ENCODE data around the gene ANKS1B. TPM values are rescaled to one million over a fixed set of nuclear protein-coding genes. Genes with fewer than 3 reads are reported as not detected.
"Not testable (repeated sequence)": the region's sequence is repeated elsewhere in the genome, so short reads cannot be mapped to it uniquely, and the experiment has no call there.

The ANKS1B gene
- total RNA-seq, 1 experiment from 2014 or later, result 9.7 TPM

- in situ Hi-C loops (cut with HindIII; ENCODE audit: low pct_unique_long_range_greater_than_20kb, low sequenced_read_pairs) (no loop called here), intact Hi-C loops (cut with micrococcal nuclease; ENCODE audit: unreplicated experiment) (no loop called here)
- Histone ChIP-seq H3K27ac (ENCODE audit: low read length) (no peak overlapping the region), H3K27me3 (ENCODE audit: control insufficient read depth, insufficient read depth, low read length) (no peaks in the 10 kb centered on the region), H3K36me3 (ENCODE audit: control insufficient read depth, insufficient read depth, low read length) (no peaks in the 10 kb centered on the region), H3K4me1 (ENCODE audit: control insufficient read depth, insufficient read depth, low read length) (no peaks in the 10 kb centered on the region), H3K4me3 (ENCODE audit: low read depth in 2 of 2, low read length in 2 of 2) (no peak overlapping the region), H3K9me3 (ENCODE audit: control insufficient read depth, insufficient read depth, low read depth, low read length) (no peaks in the 10 kb centered on the region)
- no peak for TF ChIP-seq POLR2AphosphoS5 (IDR thresholded peaks at IDR 0.05; ENCODE audit: low read depth, low read length)
- no peak for TF ChIP-seq SIN3A (IDR thresholded peaks at IDR 0.05; ENCODE audit: borderline replicate concordance, insufficient read depth, low read depth, low read length)
- no peak for TF ChIP-seq CTCF (IDR thresholded peaks at IDR 0.05)
- TF ChIP-seq TCF7L2 (IDR thresholded peaks at IDR 0.05; ENCODE audit: low read depth, low read length), result no peak
- no peak for TF ChIP-seq REST (IDR thresholded peaks at IDR 0.05; ENCODE audit: insufficient read depth in 1 of 2, low read depth in 2 of 2, low read length in 1 of 2)
- BruUV-seq (replicated peaks), result no TSS peak
- DNase-seq (ENCODE audit: low read depth, low spot score) (no peak), ATAC-seq (no peak)
- ChIA-PET POLR2A (no interaction called here), CTCF (no interaction called here)
These were observed 261.8 kb downstream of the ANKS1B start for GRCh38 chr12:99722690-99723486.

- Histone ChIP-seq H3K27ac (ENCODE audit: low read length) (no peak overlapping the region), H3K9me3 (ENCODE audit: control insufficient read depth, insufficient read depth, low read depth, low read length) (no peaks in the 10 kb centered on the region), H3K36me3 (ENCODE audit: control insufficient read depth, insufficient read depth, low read length) (no peaks in the 10 kb centered on the region), H3K27me3 (ENCODE audit: control insufficient read depth, insufficient read depth, low read length) (no peaks in the 10 kb centered on the region), H3K4me1 (ENCODE audit: control insufficient read depth, insufficient read depth, low read length) (no peaks in the 10 kb centered on the region), H3K4me3 (ENCODE audit: low read depth in 2 of 2, low read length in 2 of 2) (no peak overlapping the region)
- ATAC-seq (no peak), DNase-seq (ENCODE audit: low read depth, low spot score) (no peak)
- POLR2A ChIA-PET, result no interaction called here
- CTCF ChIA-PET, result no interaction called here
- TF ChIP-seq REST (IDR thresholded peaks at IDR 0.05; ENCODE audit: insufficient read depth in 1 of 2, low read depth in 2 of 2, low read length in 1 of 2) (no peak), CTCF (IDR thresholded peaks at IDR 0.05) (no peak), POLR2AphosphoS5 (IDR thresholded peaks at IDR 0.05; ENCODE audit: low read depth, low read length) (no peak), SIN3A (IDR thresholded peaks at IDR 0.05; ENCODE audit: borderline replicate concordance, insufficient read depth, low read depth, low read length) (no peak), TCF7L2 (IDR thresholded peaks at IDR 0.05; ENCODE audit: low read depth, low read length) (no peak)
- no TSS peak for BruUV-seq (replicated peaks)
- in situ Hi-C loops (cut with HindIII; ENCODE audit: low pct_unique_long_range_greater_than_20kb, low sequenced_read_pairs), result no loop called here
- intact Hi-C loops (cut with micrococcal nuclease; ENCODE audit: unreplicated experiment), result no loop called here
These were observed 262.9 kb downstream of the ANKS1B start for GRCh38 chr12:99721715-99722275.

GRCh38 chr12:99720083-99720465 is 264.7 kb downstream of the ANKS1B start:
- H3K27me3 ChIP-seq (ENCODE audit: control insufficient read depth, insufficient read depth, low read length); H3K4me3 ChIP-seq (ENCODE audit: low read depth in 2 of 2, low read length in 2 of 2); POLR2A ChIA-PET; ATAC-seq; CTCF ChIA-PET; intact Hi-C loops (cut with micrococcal nuclease; ENCODE audit: unreplicated experiment); BruUV-seq (replicated peaks); DNase-seq (ENCODE audit: low read depth, low spot score); H3K27ac ChIP-seq (ENCODE audit: low read length); H3K4me1 ChIP-seq (ENCODE audit: control insufficient read depth, insufficient read depth, low read length); H3K36me3 ChIP-seq (ENCODE audit: control insufficient read depth, insufficient read depth, low read length); H3K9me3 ChIP-seq (ENCODE audit: control insufficient read depth, insufficient read depth, low read depth, low read length); in situ Hi-C loops (cut with HindIII; ENCODE audit: low pct_unique_long_range_greater_than_20kb, low sequenced_read_pairs): not testable (repeated sequence)
